Measurements from ENCODE around the gene CCDC18. TPM values are rescaled to one million over a fixed set of nuclear protein-coding genes. Genes with fewer than 3 reads are reported as not detected.
"Not testable (repeated sequence)": the region's sequence is repeated elsewhere in the genome, so short reads cannot be mapped to it uniquely, and the experiment has no call there.

The CCDC18 gene
- total RNA-seq, 1 donor from 2014 or later, result 7.9 TPM

DNA sequence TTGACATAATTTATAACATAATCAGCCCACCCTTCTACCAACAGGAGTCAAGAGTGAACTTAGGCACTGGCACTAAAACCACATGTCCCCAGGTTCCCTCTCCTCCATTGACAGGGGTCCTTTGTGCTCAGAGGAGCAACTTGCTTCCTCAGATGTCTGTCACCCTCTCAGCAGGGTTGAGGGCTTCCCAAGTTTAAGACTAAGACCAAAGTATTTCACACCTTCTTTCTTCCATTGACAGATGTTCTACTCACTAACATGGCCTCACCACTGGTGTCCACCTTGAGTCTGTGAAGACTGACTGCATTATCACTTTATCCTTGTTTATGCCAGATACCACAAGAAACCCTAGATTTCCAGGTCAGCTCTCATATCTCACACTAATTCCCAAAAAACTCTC, 56.5 kb downstream of the CCDC18 start:
- H3K27me3 ChIP-seq (ENCODE audit: insufficient read depth, low read length), result no peaks in the 10 kb centered on the region
- H3K79me2 ChIP-seq (ENCODE audit: insufficient read depth, low read length), result no peaks in the 10 kb centered on the region
- no peak overlapping the region for H3K4me3 ChIP-seq (ENCODE audit: insufficient read depth, low read depth, low read length)
- Mint-ChIP-seq H3K4me1 (ENCODE audit: low read depth, unreplicated experiment) (no peaks in the 10 kb centered on the region), H3K4me3 (ENCODE audit: unreplicated experiment) (no peak overlapping the region), H3K36me3 (ENCODE audit: low read depth, unreplicated experiment) (peaks cover 7% of the 10 kb centered on the region), H3K27me3 (ENCODE audit: low read depth, unreplicated experiment) (no peaks in the 10 kb centered on the region), H3K27ac (ENCODE audit: unreplicated experiment) (no peak overlapping the region), H3K9me3 (ENCODE audit: unreplicated experiment) (peaks cover 5% of the 10 kb centered on the region)
- H2AFZ ChIP-seq (ENCODE audit: low read depth, low read length), result no peak overlapping the region
- FAIRE-seq (no peak), DNase-seq (ENCODE audit: low read depth) (no peak)
- TF ChIP-seq EZH2 (IDR thresholded peaks at IDR 0.05; ENCODE audit: insufficient read depth, low read length), result no peak
- TF ChIP-seq, protein P1, sequence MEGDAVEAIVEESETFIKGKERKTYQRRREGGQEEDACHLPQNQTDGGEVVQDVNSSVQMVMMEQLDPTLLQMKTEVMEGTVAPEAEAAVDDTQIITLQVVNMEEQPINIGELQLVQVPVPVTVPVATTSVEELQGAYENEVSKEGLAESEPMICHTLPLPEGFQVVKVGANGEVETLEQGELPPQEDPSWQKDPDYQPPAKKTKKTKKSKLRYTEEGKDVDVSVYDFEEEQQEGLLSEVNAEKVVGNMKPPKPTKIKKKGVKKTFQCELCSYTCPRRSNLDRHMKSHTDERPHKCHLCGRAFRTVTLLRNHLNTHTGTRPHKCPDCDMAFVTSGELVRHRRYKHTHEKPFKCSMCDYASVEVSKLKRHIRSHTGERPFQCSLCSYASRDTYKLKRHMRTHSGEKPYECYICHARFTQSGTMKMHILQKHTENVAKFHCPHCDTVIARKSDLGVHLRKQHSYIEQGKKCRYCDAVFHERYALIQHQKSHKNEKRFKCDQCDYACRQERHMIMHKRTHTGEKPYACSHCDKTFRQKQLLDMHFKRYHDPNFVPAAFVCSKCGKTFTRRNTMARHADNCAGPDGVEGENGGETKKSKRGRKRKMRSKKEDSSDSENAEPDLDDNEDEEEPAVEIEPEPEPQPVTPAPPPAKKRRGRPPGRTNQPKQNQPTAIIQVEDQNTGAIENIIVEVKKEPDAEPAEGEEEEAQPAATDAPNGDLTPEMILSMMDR (IDR thresholded peaks at IDR 0.05; ENCODE audit: insufficient read depth, low read depth, low read length), result no peak
- no peak overlapping the region for H3K9ac ChIP-seq (ENCODE audit: low read length)
- H3K4me2 ChIP-seq (ENCODE audit: low read length), result no peak overlapping the region
- no peaks in the 10 kb centered on the region for H3K4me1 ChIP-seq (ENCODE audit: insufficient read depth, low read length)
- no peaks in the 10 kb centered on the region for H3K9me3 ChIP-seq (ENCODE audit: insufficient read depth, low read depth, low read length)
- H4K20me1 ChIP-seq (ENCODE audit: insufficient read depth, low read length), result no peaks in the 10 kb centered on the region
- H3K36me3 ChIP-seq (ENCODE audit: insufficient read depth, low read length), result peaks cover 3% of the 10 kb centered on the region
- no peak overlapping the region for H3K27ac ChIP-seq (ENCODE audit: low read depth, low read length)

DNA sequence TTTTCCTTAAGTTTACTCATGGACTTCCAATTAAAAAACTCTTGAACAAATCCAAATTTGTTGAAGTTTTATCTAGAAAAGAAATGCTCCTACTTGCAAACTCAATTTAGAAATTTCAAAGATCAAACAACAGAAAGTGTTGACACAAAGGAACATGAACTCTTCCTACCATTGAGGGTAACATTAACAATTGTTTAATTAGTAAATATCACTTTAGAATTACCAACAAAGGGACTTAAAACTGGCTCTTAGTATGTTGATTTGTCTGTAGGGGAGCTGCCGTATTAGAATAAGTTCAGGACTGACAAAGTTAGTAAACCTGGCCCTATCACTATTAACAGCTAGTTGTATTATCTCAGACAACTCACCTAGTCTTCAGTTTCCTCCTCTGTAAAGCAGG, 57.9 kb downstream of the CCDC18 start:
- Histone ChIP-seq H3K27ac (ENCODE audit: low read depth, low read length) (no peak overlapping the region), H3K4me3 (ENCODE audit: insufficient read depth, low read depth, low read length) (no peak overlapping the region), H4K20me1 (ENCODE audit: insufficient read depth, low read length) (no peaks in the 10 kb centered on the region), H3K4me1 (ENCODE audit: insufficient read depth, low read length) (no peaks in the 10 kb centered on the region), H3K79me2 (ENCODE audit: insufficient read depth, low read length) (no peaks in the 10 kb centered on the region), H3K36me3 (ENCODE audit: insufficient read depth, low read length) (peaks cover 3% of the 10 kb centered on the region), H3K9me3 (ENCODE audit: insufficient read depth, low read depth, low read length) (peaks cover 8% of the 10 kb centered on the region), H3K9ac (ENCODE audit: low read length) (no peak overlapping the region), H3K4me2 (ENCODE audit: low read length) (no peak overlapping the region), H2AFZ (ENCODE audit: low read depth, low read length) (no peak overlapping the region), H3K27me3 (ENCODE audit: insufficient read depth, low read length) (no peaks in the 10 kb centered on the region)
- peaks cover 19% of the 10 kb centered on the region for H3K36me3 Mint-ChIP-seq (ENCODE audit: low read depth, unreplicated experiment)
- H3K4me1 Mint-ChIP-seq (ENCODE audit: low read depth, unreplicated experiment), result no peaks in the 10 kb centered on the region
- no peak for TF ChIP-seq EZH2 (IDR thresholded peaks at IDR 0.05; ENCODE audit: insufficient read depth, low read length)
- TF ChIP-seq, protein P1 (IDR thresholded peaks at IDR 0.05; ENCODE audit: insufficient read depth, low read depth, low read length), result no peak
- DNase-seq (ENCODE audit: low read depth) (no peak), FAIRE-seq (no peak)
- H3K9me3 Mint-ChIP-seq (ENCODE audit: unreplicated experiment), result peaks cover 19% of the 10 kb centered on the region
- H3K27ac Mint-ChIP-seq (ENCODE audit: unreplicated experiment), result no peak overlapping the region
- H3K27me3 Mint-ChIP-seq (ENCODE audit: low read depth, unreplicated experiment), result no peaks in the 10 kb centered on the region
- no peak overlapping the region for H3K4me3 Mint-ChIP-seq (ENCODE audit: unreplicated experiment)

DNA sequence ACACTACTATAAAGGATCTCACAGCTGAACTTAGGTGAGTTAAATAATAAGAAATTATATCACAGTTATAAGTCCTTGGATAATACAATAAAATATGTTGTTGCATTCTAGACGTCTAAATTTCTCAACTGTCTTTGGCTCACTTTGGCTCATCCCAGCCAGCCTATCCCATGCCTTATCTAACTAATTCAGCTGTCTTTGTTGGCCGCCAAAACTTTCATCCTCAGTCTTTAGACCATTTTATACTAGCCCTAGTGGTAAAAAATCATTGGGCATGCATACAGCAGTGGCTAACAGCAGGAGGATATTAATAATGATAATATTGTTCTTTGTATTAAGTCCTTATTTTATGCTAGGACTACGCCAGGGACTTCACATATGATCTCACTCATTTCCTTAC, 59.3 kb downstream of the CCDC18 start:
- H3K9ac ChIP-seq (ENCODE audit: low read length), result no peak overlapping the region
- no peaks in the 10 kb centered on the region for H3K27me3 ChIP-seq (ENCODE audit: insufficient read depth, low read length)
- Mint-ChIP-seq H3K36me3 (ENCODE audit: low read depth, unreplicated experiment) (peaks cover 26% of the 10 kb centered on the region), H3K27me3 (ENCODE audit: low read depth, unreplicated experiment) (no peaks in the 10 kb centered on the region), H3K4me1 (ENCODE audit: low read depth, unreplicated experiment) (no peaks in the 10 kb centered on the region), H3K4me3 (ENCODE audit: unreplicated experiment) (no peak overlapping the region), H3K27ac (ENCODE audit: unreplicated experiment) (no peak overlapping the region), H3K9me3 (ENCODE audit: unreplicated experiment) (peaks cover 25% of the 10 kb centered on the region)
- H3K4me2 ChIP-seq (ENCODE audit: low read length), result no peak overlapping the region
- peaks cover 3% of the 10 kb centered on the region for H3K36me3 ChIP-seq (ENCODE audit: insufficient read depth, low read length)
- H3K9me3 ChIP-seq (ENCODE audit: insufficient read depth, low read depth, low read length), result peaks cover 11% of the 10 kb centered on the region
- FAIRE-seq (no peak), DNase-seq (ENCODE audit: low read depth) (no peak)
- no peak overlapping the region for H2AFZ ChIP-seq (ENCODE audit: low read depth, low read length)
- TF ChIP-seq, protein P1 (IDR thresholded peaks at IDR 0.05; ENCODE audit: insufficient read depth, low read depth, low read length), result no peak
- TF ChIP-seq EZH2 (IDR thresholded peaks at IDR 0.05; ENCODE audit: insufficient read depth, low read length), result no peak
- no peaks in the 10 kb centered on the region for H3K79me2 ChIP-seq (ENCODE audit: insufficient read depth, low read length)
- no peak overlapping the region for H3K27ac ChIP-seq (ENCODE audit: low read depth, low read length)
- H3K4me1 ChIP-seq (ENCODE audit: insufficient read depth, low read length), result no peaks in the 10 kb centered on the region
- H4K20me1 ChIP-seq (ENCODE audit: insufficient read depth, low read length), result no peaks in the 10 kb centered on the region
- H3K4me3 ChIP-seq (ENCODE audit: insufficient read depth, low read depth, low read length), result no peak overlapping the region

DNA sequence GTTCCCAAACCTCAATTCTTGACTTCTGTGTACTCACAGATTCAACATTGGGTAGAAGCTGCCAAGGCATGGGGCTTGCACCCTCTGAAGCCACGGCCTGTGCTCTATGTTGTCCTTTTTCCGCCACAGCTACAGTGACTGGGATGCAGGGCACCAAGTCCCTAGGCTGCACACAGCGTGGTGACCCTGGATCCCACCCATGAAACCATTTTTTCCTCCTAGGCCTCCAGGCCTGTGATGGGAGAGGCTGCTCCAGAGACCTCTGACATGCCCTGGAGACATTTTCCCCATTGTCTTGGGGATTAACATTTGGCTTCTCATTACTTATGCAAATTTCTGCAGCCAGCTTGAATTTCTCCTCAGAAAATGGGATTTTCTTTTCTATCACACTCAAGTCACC, 62.7 kb downstream of the CCDC18 start:
- not testable (repeated sequence) for H3K79me2 ChIP-seq (ENCODE audit: insufficient read depth, low read length); H3K27ac Mint-ChIP-seq (ENCODE audit: unreplicated experiment); H3K4me3 Mint-ChIP-seq (ENCODE audit: unreplicated experiment); H3K4me1 ChIP-seq (ENCODE audit: insufficient read depth, low read length); H3K27me3 ChIP-seq (ENCODE audit: insufficient read depth, low read length); H3K4me3 ChIP-seq (ENCODE audit: insufficient read depth, low read depth, low read length); H3K36me3 ChIP-seq (ENCODE audit: insufficient read depth, low read length); H3K9ac ChIP-seq (ENCODE audit: low read length); DNase-seq (ENCODE audit: low read depth); H3K4me2 ChIP-seq (ENCODE audit: low read length); H3K27me3 Mint-ChIP-seq (ENCODE audit: low read depth, unreplicated experiment); H4K20me1 ChIP-seq (ENCODE audit: insufficient read depth, low read length); H3K4me1 Mint-ChIP-seq (ENCODE audit: low read depth, unreplicated experiment); H3K27ac ChIP-seq (ENCODE audit: low read depth, low read length); FAIRE-seq; H2AFZ ChIP-seq (ENCODE audit: low read depth, low read length)
- Mint-ChIP-seq H3K9me3 (ENCODE audit: unreplicated experiment) (peaks cover 24% of the 10 kb centered on the region), H3K36me3 (ENCODE audit: low read depth, unreplicated experiment) (peaks cover 26% of the 10 kb centered on the region)
- peaks cover 11% of the 10 kb centered on the region for H3K9me3 ChIP-seq (ENCODE audit: insufficient read depth, low read depth, low read length)

All from astrocyte (in vitro differentiated cells and primary cell).